ENCODE measurements around the gene FLNB.

- TF ChIP-seq POLR2A (IDR thresholded peaks at IDR 0.05; ENCODE audit: low read length) (no peak), GATA1 (IDR thresholded peaks at IDR 0.05; ENCODE audit: low read depth, low read length) (no peak)
These were observed 185.6 kb downstream of the FLNB start for GRCh38 chr3:58193682-58194407.
